Dermis microvascular lymphatic vessel endothelial cell (primary cell): ENCODE measurements around the gene B9D2. TPM values are rescaled to one million over a fixed set of nuclear protein-coding genes. Genes with fewer than 3 reads are reported as not detected.

ENCODE experiments used
- DNase-seq, 2 donors: peaks; one replicate each; pipeline versions ENCODE4 v3.0.0 to v3.0.0-alpha.2; 2010; ENCODE audit warnings: low read depth in 2 of 2
- total RNA-seq: library from RNA; depleted of rRNA; stranded (reverse); fragments of >200 nt; gene quantifications from 2 replicates; pipeline ENCODE4 v1.2.1, GENCODE V29; 2014

Gene B9D2
- total RNA-seq, 1 donor from 2014 or later: 6.7 TPM

GRCh38 chr19:41328157-41328841, 35.6 kb downstream of the B9D2 start:
- DNase-seq: peak in 1 of 2 donors; percentile 56

- DNase-seq: peak; percentile 74 to 94
Measured at GRCh38 chr19:41327576-41328156, 36.3 kb downstream of the B9D2 start.

GRCh38 chr19:41327076-41327575, 36.8 kb downstream of the B9D2 start:
- DNase-seq: peak in 1 of 2 donors; percentile 69

- peak; percentile 73 to 91 for DNase-seq
Measured at GRCh38 chr19:41325947-41326706, 37.8 kb downstream of the B9D2 start.

GRCh38 chr19:41325640-41325946, 38.4 kb downstream of the B9D2 start:
- DNase-seq: no peak

GRCh38 chr19:41324921-41325639, 38.9 kb downstream of the B9D2 start:
- peak; percentile 77 to 95 for DNase-seq

GRCh38 chr19:41324231-41324702, 39.7 kb downstream of the B9D2 start:
- peak in 1 of 2 donors; percentile 42 for DNase-seq

- DNase-seq: peak; percentile 76 to 98
Measured at GRCh38 chr19:41323430-41324125, 40.4 kb downstream of the B9D2 start.

GRCh38 chr19:41323023-41323422, 40.9 kb downstream of the B9D2 start:
- DNase-seq: peak in 1 of 2 donors; percentile 86

GRCh38 chr19:41322451-41322850, 41.5 kb downstream of the B9D2 start:
- no peak for DNase-seq

GRCh38 chr19:41321600-41322270, 42.2 kb downstream of the B9D2 start:
- DNase-seq: peak in 1 of 2 donors; percentile 81

- DNase-seq: no peak
Measured at GRCh38 chr19:41321204-41321599, 42.7 kb downstream of the B9D2 start.

- DNase-seq: no peak
Measured at GRCh38 chr19:41320568-41320967, 43.4 kb downstream of the B9D2 start.

GRCh38 chr19:41320185-41320518, 43.8 kb downstream of the B9D2 start:
- DNase-seq: no peak

GRCh38 chr19:41319500-41320184, 44.3 kb downstream of the B9D2 start:
- DNase-seq: no peak

- no peak for DNase-seq
Measured at GRCh38 chr19:41318696-41319499, 45.1 kb downstream of the B9D2 start.

- no peak for DNase-seq
Measured at GRCh38 chr19:41316306-41316920, 47.5 kb downstream of the B9D2 start.

- DNase-seq: no peak
Measured at GRCh38 chr19:41311613-41312012, 52.3 kb downstream of the B9D2 start.

GRCh38 chr19:41311072-41311471, 52.9 kb downstream of the B9D2 start:
- DNase-seq: no peak
